SKM-1 treated with dmso at 0.1 percent for 144 hours (cell line): ENCODE data around the gene IL17RC.

Experiments used
- DNase-seq: peaks from one replicate; lab custom pipeline; 2025; ENCODE audit not compliant: unreplicated experiment; lab: John Stamatoyannopoulos, UW

The IL17RC gene

DNA sequence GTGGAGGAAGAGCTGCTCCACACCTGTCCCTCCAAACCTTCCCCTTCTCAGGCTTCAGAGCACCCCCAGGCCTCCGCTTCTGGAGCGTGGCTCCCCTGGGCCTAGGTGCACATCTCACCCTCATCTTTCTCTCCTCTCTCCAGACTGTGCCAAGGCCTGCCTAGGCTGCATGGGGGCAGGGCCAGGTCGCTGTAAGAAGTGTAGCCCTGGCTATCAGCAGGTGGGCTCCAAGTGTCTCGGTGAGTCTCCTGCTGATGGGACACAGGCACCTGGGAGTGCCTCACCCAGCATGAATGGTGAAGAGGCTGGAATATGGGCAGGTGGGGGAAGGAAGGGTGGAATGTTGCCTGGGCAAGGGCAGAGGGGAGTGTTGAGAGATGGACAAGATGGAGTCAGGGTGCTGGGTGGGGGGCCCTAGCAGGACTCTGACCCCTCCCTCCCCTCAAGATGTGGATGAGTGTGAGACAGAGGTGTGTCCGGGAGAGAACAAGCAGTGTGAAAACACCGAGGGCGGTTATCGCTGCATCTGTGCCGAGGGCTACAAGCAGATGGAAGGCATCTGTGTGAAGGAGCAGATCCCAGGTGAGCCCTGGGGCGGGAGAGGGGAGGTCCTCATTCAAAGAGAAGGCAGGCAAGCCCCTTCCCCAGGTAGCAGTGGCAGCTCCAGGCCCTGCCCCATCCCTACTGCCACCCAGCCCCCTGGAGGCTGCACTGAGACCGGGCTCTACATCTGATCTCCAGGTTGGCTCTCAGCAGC is 26.2 kb downstream of the IL17RC start:
- no peak for DNase-seq

GRCh38 chr3:9944271-9944670 is 27.4 kb downstream of the IL17RC start:
- no peak for DNase-seq

- no peak for DNase-seq
Observed at GRCh38 chr3:9945358-9945757, 28.5 kb downstream of the IL17RC start.

DNA sequence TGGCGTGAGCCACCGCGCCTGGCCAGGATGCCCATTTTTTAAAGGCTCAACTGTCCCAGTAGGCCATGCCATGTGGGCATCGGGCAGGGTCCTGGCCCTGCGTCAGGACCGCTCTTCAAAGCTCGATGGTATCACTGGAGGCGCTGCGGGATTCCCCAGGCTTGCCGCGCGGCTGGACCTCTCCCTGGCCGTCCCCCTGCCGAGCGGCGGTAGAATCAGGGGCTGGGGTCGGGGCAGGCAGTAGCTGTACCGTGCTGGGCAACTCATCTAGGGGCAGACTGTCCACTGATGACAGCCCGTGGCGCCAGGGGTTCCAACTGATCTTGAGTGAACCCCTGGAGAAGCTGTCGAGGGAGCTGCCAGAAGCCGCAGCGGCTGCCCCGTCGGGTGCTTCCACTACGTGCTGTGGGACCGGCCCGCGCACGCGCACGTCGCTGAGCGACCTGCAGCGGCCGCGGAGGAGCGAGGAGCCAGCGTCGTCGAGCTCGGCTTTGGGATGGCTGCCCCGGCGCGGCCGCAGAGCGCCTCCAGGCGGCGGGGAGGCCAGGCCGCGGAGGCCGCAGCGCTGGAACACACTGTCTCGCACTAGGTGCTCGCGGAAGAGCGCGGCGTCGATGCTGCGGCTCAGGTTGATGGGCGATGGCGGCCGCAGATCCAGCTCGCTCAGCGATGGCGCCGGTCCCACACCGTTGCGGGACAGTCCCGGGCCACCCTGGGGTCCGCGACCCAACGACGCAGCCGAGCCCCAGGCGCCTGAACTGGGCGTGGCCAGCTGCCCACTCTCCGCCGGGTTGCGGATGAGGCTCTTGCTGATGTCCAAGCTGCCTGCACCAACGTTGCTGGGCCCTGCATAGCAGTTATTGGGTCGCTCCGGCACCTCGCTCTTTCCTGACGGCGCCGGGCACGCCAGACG is 29.5 kb downstream of the IL17RC start:
- DNase-seq, result no peak

GRCh38 chr3:9947025-9947995 is 30.4 kb downstream of the IL17RC start:
- no peak for DNase-seq

DNA sequence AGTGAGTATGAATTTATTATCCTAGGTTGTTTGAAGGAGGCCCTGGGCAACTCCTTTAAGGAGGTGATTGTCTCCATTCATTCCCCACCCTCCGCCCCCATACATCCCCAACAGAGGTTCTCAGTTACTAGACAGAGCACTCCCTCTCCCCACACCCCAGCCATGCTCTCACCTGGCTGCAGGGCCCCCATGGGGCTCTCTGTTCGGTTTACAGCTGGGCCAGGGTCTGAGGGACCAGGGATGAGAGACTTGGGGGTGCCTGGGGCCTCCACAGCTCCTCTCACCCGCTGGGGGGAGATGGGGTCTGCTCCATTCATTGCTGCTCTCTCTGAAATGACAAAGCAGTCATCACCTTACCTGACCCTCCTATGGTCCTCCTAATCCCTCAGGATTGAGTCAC is 31.7 kb downstream of the IL17RC start:
- no peak for DNase-seq

DNA sequence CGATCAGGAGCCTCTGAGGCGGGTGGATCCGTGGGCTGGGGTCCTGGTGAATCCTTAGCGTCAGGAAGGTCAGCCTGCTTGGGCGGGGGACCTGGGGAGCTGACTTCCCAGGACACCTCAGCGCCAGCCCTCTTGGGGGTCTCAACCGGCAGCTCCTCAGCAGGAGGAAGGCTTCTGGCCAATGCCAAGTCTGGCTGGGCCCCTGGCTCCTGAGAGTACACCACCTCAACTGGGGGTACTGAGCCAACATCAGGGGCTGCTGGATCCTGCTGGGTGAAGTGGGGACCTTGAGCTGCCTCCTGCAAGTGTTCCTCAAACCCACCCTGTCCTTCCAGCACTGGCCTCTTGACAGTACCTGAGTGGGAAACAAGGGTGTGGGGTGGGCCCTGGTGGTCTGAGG is 32.2 kb downstream of the IL17RC start:
- DNase-seq, result no peak

DNA sequence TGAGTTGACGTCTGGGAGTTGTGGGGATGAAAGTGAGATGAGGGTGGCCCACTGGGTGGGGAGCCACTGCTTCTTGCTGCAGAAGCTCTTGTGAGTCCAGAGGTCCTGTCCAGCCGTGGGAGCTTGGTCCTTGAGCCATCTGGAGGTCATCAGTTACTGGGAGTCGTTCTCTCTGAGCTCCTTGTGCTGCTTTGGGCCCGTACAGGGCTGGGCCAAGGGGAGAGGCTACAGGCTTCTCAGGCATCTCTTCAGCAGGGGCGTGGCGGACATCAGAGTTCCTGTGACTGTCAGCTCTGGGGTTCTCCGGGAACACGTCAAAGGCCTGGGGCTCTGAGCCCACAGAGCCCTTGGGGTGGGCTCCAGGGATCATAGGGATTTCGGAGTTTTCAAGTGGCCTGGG is 32.7 kb downstream of the IL17RC start:
- no peak for DNase-seq

DNA sequence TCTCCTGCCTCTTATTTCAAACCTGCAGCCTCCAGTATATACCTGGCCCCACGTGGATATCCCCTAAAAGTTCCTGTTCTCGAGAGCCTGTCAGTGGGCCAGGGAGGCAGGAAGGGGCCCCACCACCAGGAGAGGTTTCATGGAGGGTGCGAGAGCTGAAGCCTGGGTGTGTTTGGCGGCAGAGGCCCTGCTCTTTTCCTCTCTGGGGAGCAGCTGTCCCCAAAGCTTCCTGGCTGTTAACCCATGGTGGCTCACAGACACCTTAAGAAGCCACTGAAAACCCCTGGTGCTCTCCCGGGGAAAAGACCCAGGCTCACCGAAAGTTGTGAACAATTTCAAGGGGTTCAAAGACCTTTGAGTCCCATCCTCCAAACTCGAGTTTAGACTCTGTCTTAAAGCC is 34.2 kb downstream of the IL17RC start:
- DNase-seq, result no peak

- no peak for DNase-seq
Observed at GRCh38 chr3:9951598-9951961, 34.7 kb downstream of the IL17RC start.

DNA sequence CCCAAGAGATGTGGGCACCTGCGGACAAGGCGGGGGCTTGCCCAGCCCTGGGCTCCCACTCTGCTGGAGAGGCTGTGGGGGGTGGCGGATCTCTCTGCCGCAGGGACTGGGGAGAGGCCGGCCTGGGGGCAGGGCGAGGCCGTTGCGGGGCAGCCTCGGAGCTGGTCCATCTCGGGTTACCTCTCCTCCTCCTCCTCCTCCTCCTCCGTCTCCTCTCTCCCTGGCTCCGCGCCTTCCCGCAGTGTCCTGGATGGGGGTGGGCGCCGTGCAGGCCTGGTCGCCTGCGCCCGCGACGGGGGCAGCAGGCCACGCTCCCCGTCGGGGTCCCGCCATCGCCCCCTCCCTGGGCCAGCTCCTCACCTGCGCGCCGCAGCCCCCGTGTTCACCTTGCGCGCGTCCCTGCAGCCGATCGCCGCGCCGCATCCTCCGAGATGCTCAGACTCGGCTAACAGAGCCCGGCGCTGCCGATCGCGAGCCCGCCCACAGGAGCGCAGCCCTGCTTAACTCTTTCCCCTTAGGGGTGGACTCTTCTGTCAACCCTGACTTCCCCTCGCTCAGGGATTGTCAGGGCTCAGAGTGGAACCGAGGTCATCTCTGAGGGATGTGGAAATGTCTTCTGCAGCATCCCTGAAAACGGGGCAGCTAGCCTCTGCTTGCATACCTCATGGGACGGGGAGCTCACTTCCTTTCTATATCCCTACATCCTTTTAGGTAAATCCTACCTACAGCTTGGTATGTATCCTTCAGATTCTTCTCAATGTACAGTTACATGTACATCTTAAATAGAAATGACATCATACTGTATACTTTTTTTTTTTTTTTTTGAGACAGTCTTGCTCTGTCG is 35.3 kb downstream of the IL17RC start, which contains the start of gene PRRT3:
Gene PRRT3, minus strand, starts transcription at position 447 of the 844 bp plus-strand sequence. CDS start 2,293 bp downstream, outside the sequence.
- no peak for DNase-seq

DNA sequence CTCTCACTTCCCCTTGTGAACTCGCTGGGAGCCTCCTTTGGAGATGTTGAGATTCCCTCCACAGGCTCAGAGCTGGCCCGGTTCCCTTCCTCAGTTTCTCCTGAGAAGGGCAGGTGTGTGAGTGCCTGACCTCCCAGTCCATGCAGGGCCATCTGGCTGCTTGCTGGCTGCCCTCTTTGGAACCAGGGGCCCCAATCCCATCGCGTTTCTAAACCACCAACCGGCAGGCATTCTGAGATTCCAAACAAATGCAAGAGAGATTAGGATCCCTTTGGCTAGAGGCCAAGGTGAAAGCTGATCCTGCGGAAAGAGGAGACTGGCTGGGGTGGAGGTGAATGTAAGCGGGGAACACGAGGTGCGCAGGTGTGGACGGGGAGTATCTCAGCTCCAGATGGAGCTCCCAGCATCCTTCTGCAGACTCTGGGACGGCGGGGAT is 38.2 kb downstream of the IL17RC start:
- no peak for DNase-seq

GRCh38 chr3:9955611-9956352 is 38.9 kb downstream of the IL17RC start:
- no peak for DNase-seq

GRCh38 chr3:9957214-9957613 is 40.3 kb downstream of the IL17RC start:
- no peak for DNase-seq

- no peak for DNase-seq
Observed at GRCh38 chr3:9965200-9965875, 48.4 kb downstream of the IL17RC start.

DNA sequence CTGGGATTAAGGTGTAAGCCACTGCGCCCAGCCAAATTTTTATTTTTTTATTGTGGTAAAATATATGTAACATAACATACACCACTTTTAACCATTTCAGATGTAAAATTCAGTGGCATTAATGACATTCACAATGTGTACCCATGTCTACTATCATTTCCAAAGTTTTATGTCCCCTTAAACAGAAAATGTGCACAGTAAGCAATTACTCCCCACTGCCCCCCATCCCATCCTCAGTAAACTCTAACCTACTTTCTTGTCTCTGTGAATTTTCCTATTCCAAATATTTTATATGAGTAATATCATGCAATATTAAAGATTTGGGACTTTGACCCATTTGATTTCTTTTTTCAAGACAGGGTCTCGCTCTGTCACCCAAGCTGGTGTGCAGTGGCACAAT is 49.9 kb downstream of the IL17RC start:
- DNase-seq, result no peak

- DNase-seq, result no peak
Observed at GRCh38 chr3:9969632-9970019, 52.7 kb downstream of the IL17RC start.

- no peak for DNase-seq
Observed at GRCh38 chr3:9970020-9970652, 53.2 kb downstream of the IL17RC start.
